ENCODE data around the gene KIAA0319L.

GRCh38 chr1:35502242-35502641 is 55.0 kb downstream of the KIAA0319L start:
- no peak for TF ChIP-seq POLR2A (IDR thresholded peaks at IDR 0.05; ENCODE audit: low read length)
- TF ChIP-seq GATA1 (IDR thresholded peaks at IDR 0.05; ENCODE audit: low read depth, low read length) = no peak

Measured in erythroblast (primary cell).